GOT3 (cell line): ENCODE results near the gene IL19.
"Not testable (repeated sequence)": the region's sequence is repeated elsewhere in the genome, so short reads cannot be mapped to it uniquely, and the experiment has no call there.

Experiments used
- DNase-seq: peaks from one replicate; lab custom pipeline; 2025; ENCODE audit warnings: mixed read lengths; lab: John Stamatoyannopoulos, UW

Gene IL19

GRCh38 chr1:206741142-206741701 lies 29.4 kb upstream of the IL19 start:
- DNase-seq, result no peak

GRCh38 chr1:206742719-206743383 lies 27.7 kb upstream of the IL19 start:
- DNase-seq, result no peak

- DNase-seq, result no peak
These were observed 25.9 kb upstream of the IL19 start for GRCh38 chr1:206744683-206745082.

GRCh38 chr1:206745301-206745700 lies 25.3 kb upstream of the IL19 start:
- no peak for DNase-seq

- no peak for DNase-seq
These were observed 22.1 kb upstream of the IL19 start for GRCh38 chr1:206748348-206749030.

GRCh38 chr1:206751891-206752290 lies 18.7 kb upstream of the IL19 start:
- DNase-seq, result no peak

- no peak for DNase-seq
These were observed 18.1 kb upstream of the IL19 start for GRCh38 chr1:206752481-206752880.

- no peak for DNase-seq
These were observed 17.4 kb upstream of the IL19 start for GRCh38 chr1:206753141-206753540.

- DNase-seq, result no peak
These were observed 16.6 kb upstream of the IL19 start for GRCh38 chr1:206754011-206754410.

GRCh38 chr1:206757524-206758266 lies 12.9 kb upstream of the IL19 start:
- no peak for DNase-seq

- DNase-seq, result no peak
These were observed 10.0 kb upstream of the IL19 start for GRCh38 chr1:206760590-206760989.

- DNase-seq, result no peak
These were observed 9.3 kb upstream of the IL19 start for GRCh38 chr1:206761159-206761768.

GRCh38 chr1:206762741-206763364 lies 7.7 kb upstream of the IL19 start:
- DNase-seq, result not testable (repeated sequence)

GRCh38 chr1:206765771-206766170 lies 4.8 kb upstream of the IL19 start:
- DNase-seq, result not testable (repeated sequence)

- DNase-seq, result no peak
These were observed 4.2 kb upstream of the IL19 start for GRCh38 chr1:206766251-206766856.

GRCh38 chr1:206768472-206769303 lies 1.9 kb upstream of the IL19 start:
- DNase-seq, result no peak

- no peak for DNase-seq
These were observed 1.3 kb upstream of the IL19 start for GRCh38 chr1:206769304-206769731.

- no peak for DNase-seq
These were observed 742 bp downstream of the IL19 start for GRCh38 chr1:206771338-206771692.

GRCh38 chr1:206772243-206772937 lies 1.8 kb downstream of the IL19 start, which contains the start of gene IL10:
TSS of gene IL10 (minus strand) at chr1:206772494. CDS start at chr1:206772435, 59 bp downstream.
- DNase-seq, result no peak

GRCh38 chr1:206774093-206774492 lies 3.5 kb downstream of the IL19 start:
- no peak for DNase-seq
